GM18508 (cell line): Measurements from ENCODE around the gene C1orf216.
"Not testable (repeated sequence)": the region's sequence is repeated elsewhere in the genome, so short reads cannot be mapped to it uniquely, and the experiment has no call there.

ENCODE experiments used
- ATAC-seq: cut with Tn5 transposase; IDR thresholded peaks from one replicate; pipeline ENCODE4 v1.9.1; 2021; ENCODE audit warnings: moderate number of reproducible peaks; ENCODE audit not compliant: insufficient read depth, unreplicated experiment

C1orf216 gene

DNA sequence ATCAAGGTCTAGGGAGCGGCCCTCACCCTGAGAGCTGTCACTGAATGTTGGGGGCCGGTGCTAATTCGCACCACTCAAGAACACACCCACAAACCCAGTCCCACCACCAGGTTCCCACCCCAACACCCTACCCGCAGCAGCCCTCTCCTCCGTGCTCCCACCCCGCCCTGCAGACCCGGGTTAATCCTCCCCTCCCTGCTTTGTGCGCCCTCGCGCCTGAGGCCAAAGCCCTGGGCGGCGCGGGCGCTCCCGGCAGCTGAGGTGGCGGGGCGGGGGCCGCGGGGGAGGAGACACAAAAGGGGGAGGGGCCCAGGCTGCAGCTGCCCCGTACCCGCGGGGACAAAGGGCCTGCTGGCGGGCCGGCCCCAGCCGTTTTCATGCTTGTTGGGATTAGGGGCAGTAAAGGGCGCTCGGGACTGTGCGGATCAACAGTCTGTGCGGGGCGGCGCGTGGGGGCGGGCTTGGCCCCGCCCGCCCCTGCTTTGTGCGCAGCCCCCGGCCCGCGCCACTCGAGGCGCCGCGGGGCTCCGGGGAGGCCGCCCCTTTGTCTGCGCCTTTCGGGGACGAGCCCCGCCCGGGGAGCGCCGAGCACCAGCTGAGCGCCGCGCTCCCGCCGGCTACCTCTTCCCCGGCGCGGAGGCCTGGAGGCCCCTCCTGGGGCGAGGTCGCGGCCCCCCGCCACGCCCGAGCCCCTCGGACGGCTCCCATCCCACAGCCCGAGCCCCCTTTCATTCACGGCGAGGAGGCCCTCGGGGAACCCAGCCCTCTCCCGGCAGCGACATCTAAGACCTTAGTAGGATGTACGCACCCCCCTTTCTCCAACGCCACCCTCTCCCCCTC is 10.9 kb downstream of the C1orf216 start:
- ATAC-seq: no peak

DNA sequence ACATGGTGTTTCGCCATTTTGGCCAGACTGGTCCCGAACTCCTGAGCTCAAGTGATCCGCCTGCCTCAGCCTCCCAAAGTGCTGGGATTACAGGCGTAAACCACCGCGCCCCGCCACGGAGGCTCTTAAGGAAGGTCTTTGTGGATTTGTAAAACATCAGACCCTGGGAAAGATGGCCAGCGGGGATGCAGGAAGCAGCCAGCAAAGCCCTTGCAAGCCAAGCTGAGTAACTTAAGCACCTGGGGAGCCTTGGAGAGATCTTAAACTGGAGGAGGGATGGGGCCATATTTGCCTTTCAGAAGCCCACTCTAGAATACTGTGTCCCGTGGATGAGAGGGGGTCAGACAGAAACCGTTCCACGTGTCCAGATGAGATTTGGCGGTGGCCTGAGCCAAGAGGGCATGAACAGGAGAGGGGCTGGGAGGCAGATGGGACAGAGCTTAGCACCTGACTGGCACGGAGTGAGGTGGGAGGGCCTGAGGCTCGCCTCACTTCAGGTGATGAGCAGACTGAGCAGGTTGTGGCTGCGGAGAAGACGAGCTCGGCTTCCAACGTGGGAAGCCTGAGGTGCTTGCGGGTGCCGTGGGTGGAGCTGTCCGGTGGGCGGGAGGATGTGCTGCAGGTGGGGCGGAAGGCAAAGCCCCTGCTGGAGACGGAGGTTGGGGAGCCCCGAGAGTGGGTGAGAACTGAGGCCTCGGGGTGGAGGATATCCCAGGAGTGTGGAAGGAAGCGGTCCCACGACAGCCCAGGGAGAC is 11.7 kb downstream of the C1orf216 start:
- ATAC-seq: no peak

DNA sequence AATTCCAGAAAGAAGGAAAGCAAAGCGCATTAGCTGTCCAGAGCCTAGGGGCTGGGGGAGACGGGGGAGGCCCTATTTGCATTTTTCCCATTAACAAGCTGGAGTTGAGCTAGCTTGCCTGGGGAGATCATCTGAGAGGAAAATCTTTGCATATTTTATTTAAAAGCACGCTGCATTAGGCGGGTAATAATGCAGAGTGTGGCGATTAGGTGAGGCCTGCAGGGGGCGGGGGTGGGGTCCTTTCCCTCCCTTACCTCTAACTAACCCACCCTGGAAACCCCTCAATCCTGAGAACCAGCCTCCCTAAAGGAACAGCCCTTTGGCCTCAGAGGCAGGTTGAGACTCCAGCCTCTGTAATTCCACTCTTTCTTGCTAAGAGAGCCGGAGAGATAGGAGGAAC is 16.2 kb downstream of the C1orf216 start:
- no peak for ATAC-seq

DNA sequence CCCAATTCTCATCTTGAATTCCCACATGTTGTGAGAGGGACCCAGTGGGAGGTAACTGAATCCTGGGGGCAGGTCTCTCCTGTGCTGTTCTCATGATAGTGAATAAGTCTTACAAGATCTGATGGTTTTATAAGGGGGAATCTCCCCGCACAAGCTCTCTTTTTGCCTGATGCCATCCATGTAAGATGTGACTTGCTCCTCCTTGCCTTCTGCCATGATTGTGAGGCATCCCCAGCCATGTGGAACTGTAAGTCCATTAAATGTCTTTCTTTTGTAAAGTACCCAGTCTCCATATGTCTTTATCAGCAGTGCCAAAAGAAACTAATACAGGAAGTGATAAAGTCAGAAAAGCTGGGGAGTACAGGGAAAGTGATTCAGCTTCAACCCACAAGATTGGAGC is 19.5 kb downstream of the C1orf216 start:
- ATAC-seq: not testable (repeated sequence)

DNA sequence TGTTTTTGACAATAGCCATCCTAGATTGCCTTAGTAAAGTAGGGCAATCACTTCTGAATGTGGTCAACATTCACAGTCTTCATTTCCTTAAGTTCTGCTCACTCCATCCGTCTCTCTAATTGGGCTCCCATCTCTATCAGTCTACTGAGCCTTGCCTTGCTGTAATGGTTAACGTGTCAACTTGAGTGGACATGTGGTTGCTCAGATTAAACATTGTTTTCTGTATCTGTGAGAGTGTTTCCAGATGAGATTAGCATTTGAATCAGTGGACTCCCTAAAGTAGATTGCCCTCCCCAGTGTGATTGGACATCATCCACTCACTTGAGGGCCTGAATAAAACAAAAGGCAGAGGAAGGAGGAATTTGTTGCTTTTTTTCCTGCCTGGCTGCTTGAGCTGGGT is 26.4 kb downstream of the C1orf216 start:
- no peak for ATAC-seq

DNA sequence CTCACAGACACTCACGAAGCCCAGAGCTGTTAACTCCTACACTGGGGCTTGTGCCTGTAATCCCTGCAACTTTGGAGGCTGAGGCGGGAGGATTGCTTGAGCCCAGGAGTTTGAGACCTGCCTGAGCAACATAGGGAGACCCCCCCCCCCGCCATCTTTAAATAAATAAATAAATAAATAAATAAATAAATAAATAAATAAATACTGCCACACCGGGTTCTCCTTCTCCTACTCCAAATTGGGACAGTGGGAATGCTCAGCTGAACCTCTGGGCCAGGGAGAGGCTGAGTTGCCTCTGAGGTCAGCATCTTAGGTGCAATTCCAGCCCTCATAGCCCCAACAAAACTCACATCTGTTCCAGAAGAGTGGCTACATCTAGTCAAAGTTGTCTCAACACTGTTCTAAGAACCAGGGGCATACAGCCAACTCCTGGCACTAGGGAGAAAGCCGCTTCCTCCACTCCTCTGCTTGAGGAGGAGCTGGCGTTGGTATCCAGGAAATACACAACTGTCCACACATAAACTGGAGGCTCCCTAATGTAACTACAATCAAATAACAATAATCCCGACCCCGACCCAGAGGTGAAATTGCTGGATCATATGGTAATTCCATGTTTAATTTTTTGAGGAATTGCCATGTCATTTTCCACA is 27.0 kb downstream of the C1orf216 start:
- ATAC-seq: no peak

DNA sequence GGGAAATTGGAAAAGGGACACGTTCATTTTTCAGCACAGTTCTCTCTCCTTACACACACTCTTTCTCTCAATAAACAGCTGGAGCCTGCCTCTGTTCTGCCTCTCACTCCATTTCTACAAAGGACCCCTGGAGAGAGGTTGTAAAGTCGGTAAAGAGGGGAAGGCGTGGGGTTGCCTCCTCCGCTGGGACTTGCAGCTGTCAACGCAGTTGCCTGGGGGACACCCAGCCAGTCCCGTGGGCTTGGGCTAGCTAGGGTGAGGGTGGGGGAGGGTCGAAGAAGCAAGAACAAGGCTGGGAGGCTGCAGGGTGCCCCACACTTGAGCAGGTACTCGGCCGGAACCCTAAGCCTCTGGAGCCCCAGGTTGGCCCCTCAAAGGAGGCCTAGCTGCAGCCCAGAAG is 27.6 kb downstream of the C1orf216 start:
- ATAC-seq: no peak

DNA sequence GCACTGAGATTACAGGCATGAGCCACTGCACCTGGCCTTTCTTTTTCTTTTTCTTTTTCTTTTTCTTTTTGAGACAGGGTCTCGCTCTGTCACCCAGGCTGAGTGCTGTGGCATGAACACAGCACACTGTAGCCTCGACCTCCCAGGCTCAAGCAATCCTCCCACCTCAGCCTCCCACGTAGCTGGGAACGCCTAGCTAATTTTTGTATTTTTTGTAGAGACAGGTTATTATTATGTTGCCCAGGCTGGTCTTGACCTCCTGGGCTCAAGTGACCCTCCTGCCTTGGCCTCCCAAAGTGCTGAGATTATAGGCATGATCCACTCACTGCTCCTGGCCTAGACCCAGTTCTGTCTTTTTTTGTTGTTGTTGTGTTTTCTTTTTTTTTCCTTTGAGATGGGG is 28.6 kb downstream of the C1orf216 start:
- ATAC-seq: not testable (repeated sequence)

DNA sequence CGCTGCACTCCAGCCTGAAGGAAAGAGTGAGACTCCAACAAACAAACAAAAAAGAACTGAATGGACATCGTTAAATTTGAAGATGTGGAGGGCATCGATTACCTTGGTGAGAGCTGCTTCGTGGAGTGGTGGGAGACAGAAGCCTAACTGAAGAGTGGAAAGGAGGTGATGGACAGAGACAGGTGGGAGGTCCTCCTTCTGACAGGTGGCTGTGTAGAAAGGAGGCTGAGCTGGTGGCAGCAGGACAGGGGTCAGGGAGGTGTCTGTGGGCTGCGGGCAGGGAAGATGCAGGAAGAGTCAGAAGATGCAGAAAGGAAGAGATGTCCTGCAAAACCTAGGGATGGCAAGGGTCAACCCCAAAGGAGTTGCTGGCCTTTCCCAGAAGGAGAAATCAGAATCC is 30.5 kb downstream of the C1orf216 start:
- ATAC-seq: no peak

DNA sequence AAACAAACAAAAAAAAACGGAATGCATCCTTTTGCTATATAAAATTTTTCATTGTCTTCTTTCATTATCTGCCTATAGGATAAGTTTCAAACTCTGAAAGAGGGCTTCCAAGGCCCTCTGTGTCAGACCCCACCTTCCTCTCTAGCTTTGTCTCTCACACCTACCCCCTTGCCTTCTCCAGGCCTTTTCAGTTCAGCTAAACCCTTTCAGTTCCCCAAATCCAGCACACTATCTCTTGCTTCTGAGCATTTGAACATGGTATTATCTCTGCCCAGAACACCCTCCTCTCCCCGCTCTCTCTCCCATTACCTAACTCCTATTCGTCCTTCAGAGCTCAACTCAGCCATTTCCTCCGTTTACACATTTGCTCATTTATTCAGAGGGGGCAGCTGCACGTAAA is 35.7 kb downstream of the C1orf216 start:
- no peak for ATAC-seq

DNA sequence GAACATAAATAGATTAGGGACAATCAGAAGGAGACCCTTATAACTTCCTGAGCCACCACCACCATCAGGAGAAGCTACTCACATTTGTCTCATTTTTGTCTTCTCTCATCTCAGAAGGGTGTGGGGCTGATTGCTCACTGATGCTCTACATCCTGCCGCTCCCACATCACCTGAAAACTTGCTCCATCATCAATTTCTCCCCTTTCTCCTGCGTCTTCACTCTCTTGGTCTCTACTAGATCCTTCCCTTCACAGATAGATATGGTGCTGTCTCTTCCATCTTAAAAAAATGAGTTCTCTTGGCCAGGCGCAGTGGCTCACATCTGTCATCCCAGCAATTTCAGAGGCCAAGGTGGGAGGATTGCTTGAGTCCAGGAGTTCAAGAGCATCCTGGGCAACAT is 38.4 kb downstream of the C1orf216 start:
- ATAC-seq: no peak

DNA sequence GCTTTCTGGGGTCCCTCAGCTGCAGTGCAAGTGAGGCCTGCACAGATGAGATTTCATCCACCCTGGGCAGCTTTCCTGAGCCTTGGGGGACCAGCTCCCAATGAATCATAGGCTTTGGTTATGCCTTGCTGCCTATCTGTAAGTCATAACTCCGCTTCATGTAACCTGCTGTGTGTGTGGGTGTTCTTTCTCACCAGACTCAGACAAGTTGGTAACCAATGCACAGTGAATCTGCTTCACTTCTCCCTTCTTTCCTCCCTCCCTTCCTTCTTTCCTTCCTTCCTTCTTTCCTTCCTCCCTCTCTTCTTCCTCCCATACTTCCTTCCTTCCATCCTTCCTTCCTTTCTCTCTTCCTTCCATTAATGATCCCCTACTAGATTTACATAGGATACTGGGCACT is 42.9 kb downstream of the C1orf216 start:
- ATAC-seq: no peak

DNA sequence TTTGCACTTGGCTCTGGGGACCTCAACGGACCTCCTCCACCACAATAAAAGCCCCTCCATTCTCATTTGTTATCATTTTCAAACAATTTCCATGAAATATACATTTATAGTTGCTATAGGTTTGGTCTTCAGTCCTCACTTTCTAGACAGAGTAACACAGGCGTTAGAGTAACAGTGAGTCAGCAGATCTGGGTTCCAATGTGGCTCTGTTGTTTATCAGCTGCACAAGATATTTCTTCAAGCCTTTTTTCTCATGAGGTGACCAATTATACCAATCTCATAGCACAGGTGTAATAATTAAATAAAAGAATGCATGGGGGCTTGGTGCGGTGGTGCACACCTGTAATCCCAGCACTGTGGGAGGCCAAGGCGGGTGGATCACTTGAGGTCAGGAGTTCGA is 44.6 kb downstream of the C1orf216 start:
- ATAC-seq: no peak

DNA sequence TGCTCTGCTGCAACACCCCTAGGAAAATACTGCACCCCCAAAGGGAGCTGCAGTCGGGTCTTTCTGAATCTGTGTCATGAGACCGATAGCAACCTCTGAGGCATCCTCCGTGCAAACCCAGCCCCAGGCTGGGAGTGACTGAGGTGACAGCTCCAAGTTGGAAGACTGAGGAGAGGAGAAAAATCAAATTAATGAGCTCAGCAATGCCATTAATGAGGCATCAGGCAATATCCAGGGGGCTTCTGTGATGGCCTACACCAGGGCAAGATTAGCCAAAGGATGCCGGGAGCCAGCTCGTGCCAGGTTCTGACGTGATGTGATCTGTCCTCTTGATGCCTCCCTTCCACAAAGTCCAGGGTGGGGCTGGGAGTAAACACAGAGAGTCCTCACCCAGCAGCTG is 46.6 kb downstream of the C1orf216 start:
- no peak for ATAC-seq

DNA sequence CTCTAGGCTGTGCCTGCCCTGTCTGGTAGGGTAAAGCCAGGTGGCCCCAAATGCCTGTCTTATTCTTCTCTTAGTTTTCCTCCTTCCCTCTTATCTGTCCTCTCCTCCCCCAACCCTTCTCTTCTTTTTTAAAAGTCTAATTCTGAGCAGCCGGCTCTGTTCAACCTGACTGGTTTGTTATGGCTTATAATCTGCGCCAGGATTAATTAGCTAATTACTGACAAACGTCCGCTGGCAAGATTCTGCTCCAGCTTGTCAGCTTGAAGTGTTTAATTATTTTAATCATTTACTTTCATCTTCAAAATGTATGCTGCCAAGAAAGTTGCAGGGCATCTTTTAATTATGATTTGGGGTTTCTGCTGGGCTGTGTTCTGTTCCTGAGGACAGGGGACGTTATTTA is 50.2 kb downstream of the C1orf216 start:
- no peak for ATAC-seq

DNA sequence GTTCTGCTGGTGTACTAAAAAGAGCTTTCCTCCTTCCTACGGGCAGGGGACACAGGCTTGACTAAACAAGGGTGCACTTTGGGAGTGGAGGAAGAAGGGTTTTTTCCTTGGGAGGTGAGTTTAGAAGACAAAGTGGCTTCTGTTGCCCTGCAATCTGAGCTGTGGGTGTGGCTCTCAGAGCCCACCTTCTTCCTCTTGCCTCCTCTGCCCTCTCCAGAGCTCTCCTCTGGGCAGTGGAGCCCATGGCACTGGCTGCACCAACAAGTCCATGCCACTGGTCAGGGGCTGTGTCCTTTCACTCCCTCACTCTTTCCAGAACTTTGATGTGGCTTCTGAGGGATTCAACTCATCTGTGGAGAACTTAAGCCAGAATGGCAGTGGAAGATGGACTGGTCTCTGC is 51.8 kb downstream of the C1orf216 start:
- no peak for ATAC-seq

DNA sequence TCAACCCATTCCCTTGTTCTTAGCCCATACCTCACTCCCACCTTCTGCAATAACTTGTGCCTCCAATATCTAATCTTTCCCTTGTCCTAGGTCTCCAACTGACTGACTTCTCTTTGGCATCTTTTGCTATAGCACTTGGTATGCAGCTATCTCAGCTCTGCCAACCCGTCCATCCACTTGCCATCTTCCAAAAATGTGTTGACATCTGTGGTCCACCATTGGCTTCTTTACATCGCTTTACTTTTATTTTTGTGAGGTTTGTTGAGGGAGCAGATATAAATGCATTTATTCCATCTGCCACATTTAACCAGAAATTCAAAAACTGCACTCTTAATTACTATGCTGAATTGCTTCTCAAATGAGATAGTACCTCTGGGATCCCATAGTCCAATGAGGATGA is 52.5 kb downstream of the C1orf216 start:
- no peak for ATAC-seq
